NOMO-1 treated with dmso at 0.1 percent for 144 hours (cell line): ENCODE measurements around the gene GNAZ.

ENCODE experiments used
- DNase-seq: peaks from one replicate; lab custom pipeline; 2025; ENCODE audit not compliant: unreplicated experiment; lab: John Stamatoyannopoulos, UW

The GNAZ gene

GRCh38 chr22:23075525-23076216, 5.4 kb downstream of the GNAZ start:
- DNase-seq, result no peak

GRCh38 chr22:23076896-23077572, 6.7 kb downstream of the GNAZ start:
- no peak for DNase-seq

DNA sequence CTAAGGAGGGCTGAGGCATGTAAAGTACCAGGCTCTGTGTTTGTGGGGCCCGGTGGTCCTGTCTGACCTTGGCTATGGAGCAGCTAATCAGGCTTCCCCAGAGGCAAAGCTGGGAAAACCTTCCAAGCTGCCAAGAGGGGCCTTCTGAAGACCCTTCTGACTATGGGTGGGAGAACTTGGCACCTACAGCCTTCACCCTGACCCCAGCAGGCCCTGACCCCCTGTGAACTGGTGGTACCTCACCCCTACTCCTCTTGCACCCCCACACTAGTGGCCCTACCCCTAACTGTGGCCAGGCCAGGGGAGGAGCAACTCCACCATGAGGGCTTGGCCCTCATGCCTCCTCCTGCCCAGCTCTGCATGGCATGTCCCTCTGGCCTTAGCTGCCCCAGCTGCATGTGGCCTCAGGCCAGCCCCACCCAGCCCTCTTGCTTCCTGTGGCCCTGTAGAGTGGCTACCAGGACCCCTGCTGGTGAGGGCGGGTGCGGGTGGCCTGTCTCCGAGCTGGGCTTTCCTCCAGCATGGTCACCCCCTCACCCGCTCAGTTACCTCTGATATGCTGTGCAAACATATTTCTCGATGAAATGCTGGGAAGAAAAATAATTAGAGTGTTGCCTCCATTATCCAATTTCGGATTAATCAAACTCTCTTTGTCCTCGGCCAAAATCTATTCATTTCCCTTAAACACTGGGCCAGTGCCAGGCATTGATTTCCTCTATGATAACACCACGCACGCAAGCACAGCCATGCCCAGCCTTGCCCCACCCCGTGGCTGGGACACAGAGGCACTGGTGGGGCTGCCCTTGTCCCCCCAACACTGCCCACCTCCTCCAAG, 7.5 kb downstream of the GNAZ start:
- no peak for DNase-seq

DNA sequence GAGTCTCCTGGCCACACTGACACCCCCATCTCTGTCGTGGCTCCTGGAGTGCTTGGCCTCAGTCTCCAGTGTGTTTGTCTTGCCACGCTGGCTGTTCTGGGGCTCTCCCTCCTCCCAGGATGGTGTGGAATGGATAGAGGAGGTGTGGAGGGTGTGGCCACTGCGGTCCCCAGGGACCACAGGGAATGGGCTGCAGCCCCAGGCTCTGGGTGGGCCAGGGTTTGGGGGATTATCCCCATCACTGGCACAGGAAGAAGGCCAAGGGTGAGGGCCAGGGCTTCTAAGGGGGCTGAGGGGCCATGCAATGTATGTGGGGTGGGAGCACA, 8.1 kb downstream of the GNAZ start:
- DNase-seq, result no peak

DNA sequence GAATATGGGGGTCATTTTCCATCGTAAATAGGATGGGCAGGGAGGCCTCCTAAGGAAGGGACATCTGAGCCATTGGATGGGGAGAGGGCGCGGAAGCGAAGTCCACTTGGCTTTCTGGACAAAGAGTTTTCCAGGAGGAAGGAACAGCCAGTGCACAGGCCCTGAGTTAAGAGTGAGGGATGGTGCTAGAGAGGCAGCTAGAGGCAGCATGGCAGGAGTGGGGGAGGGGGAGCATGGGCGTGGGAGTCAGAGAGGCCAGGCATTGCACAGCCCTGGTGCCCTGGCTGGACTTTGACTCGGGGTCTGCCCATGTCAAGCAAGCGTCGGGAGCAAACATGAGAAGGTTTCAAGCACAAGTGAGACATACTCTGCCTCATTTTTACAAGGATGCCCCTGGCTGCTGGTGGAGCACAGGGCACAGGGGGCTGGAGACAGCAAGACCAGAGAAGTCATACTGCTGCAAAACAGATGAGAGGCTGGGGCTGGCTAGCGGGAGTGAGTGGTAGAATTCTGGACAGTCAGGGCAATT, 9.0 kb downstream of the GNAZ start:
- DNase-seq, result no peak

- no peak for DNase-seq
These were observed 9.6 kb downstream of the GNAZ start for GRCh38 chr22:23079814-23080521.

DNA sequence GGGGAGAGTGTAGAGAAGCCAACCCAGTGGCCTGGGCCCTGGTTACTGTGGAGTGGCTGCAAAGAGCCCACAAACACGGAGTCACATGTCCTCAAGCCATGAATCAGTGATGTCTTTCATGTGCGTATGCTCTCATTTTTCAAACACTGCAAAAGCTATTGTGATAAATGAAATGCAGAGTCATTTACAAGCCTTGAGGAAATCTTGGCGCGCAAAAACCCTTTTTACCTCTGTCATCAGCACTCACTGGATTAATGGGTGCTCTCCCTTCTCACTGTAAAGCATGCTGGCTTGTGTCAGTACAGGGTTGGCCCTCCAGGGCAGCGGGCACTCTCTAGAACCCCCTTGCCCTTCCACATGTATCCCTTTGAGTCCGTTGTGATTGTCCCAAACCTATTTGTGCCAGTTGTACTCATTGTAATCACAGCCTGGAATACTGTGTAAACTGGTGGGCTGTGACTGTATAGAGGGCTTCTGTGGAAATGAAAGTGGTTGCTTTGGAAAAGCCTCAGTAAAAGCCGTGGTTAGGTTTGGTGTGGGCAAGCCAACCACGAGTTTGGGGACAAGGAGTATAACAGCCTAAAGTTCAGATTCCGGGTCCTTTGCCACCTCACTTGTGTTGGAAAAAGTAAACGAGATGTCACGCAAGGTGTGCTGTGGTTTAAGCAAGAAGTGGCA, 10.4 kb downstream of the GNAZ start:
- DNase-seq, result no peak

DNA sequence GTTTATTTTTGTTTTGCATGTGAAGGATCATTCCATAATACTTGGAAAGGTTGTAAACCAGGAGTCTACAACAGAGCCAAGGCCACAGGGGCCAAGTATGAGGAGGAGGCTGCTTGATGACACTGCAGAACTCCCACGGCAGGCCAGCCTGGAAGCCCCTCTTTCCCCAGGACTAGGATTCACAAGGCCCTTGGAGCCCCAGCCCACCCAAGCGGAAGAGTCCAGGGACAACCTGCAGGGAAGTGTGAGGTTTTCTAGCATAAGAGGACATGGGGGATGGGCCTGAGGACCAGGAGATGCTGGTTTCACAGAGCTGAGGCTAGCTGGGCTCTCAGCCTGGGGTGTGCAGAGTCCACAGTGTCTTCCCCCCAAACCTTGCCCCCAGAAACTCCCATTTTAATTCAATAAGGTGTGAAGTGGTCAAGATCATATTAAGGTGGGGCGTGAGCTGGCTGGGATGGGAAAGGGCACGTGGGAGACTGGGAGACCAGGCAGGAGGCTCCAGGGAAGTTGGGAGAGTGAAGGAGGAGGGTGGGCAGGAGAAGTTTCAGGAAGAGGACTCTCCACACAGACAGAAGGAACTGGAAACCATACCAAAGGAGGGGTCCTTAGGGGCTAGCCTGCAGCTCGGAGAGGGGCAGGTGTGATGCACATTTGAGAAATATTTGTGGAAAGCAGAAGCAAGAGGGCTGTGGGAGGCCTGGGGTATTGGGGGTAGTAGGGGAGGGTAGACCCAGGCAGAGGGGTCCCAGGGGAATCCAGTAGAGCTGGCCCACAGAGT, 12.4 kb downstream of the GNAZ start:
- no peak for DNase-seq

DNA sequence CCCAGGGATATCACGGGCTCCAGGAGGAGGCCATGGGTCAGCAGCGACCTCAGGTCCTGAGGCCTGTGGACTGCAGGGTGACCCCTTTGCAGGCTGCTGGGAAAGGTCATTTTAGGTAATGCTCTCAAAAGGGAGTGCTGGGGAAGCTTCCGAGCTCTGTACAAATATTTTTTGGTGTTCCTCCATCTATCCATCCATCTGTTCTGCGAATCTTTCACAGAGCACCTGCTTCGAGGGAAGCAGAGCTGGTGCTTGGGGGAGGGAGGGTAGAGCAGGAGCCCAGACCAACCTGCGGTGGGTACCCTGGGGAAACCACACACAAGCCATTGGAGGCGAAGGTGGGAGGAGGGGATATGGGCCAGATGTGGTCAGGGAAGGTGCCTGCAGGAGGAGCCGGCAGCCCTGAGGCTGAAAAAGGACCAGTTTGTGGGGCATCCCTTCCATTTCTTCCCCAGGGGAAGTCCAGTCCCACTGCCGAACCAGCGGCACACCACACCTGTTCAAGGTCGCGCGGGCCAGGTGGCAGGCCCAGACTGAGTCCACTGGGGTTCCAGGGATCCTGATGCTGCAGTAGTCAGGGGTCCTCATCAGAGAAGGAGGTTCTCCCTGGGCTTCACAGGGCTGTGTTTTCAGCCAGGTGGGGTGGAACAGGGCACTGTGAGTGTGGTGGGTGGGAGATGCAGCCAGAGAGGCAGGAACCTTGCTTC, 13.1 kb downstream of the GNAZ start:
- no peak for DNase-seq

- no peak for DNase-seq
These were observed 14.4 kb downstream of the GNAZ start for GRCh38 chr22:23084453-23085350.

DNA sequence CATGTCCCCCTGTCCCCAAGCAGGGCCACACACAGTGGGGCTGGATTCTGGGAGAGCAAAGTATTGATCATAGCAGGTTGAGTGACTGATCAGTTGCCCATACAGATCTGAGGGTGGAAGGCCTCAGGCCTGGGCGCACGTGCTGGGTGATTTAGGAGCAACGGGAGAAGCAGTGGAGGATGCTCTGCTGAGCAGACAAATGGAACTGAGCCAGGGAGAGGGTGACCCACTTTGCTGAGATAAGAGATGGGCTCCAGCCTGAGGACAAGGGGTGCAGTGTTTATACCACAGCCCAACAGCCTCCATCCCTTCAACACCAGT, 15.0 kb downstream of the GNAZ start:
- DNase-seq, result no peak

DNA sequence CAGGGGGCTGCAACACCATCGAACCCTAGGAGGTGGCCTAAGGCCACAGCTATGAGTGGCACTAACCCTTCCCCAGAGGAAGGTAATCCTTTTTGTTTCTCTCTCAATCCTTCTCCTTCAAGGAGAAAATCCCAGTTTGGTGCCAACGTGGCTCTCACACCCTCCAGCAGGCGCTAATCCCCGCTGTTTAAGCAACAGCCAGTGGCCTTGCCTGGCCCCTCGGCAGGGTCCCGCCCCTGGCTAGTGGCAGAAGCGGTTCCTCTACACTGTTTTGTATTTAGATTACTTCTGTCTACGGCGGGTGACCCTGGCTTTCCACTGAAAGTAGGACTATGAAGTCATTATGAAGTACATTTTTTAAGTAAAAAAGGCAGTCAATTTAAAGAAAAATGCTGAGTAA, 15.5 kb downstream of the GNAZ start:
- DNase-seq, result no peak

GRCh38 chr22:23086263-23086662, 15.9 kb downstream of the GNAZ start:
- DNase-seq, result no peak

DNA sequence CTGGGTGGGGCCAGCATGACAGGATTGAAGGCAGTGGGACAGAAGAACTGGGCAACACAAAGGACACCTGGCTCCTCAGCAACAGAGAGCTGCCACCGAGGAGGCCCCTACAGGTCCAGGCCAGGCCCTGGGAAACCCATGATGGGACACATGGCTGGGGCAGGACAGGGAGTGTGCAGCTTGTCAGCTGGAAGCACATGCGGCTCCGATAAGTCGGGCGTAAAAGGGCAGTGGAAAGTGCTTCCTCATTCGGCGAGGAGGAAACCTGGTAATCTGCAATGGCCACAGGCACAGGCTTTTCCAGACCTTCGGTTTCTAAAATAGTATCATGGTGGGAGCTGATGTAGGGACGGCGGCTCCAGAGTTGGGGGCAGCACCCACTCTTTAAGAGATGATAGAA, 16.5 kb downstream of the GNAZ start:
- no peak for DNase-seq

DNA sequence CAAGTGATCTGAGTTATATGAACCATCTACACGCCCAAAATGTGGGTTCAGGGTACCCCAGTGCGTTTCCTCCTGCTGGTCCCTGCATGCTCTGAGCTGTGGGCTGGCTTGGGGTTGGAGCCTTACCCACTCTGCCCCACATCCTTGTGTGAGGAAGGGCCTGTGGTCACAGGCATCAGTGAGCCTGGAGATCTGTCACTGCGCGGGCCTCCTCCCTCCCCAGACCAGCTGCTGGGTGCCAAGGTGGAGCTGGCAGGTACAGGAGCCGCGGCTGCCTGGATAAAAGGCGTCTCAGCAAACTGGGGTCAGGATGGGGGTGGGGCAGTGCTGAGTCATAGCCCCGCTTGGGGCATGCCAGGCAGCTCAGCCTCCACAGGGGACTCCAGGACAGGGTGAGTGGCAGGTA, 17.9 kb downstream of the GNAZ start:
- no peak for DNase-seq

GRCh38 chr22:23089010-23089409, 18.7 kb downstream of the GNAZ start:
- no peak for DNase-seq

GRCh38 chr22:23089633-23090456, 19.5 kb downstream of the GNAZ start:
- no peak for DNase-seq

DNA sequence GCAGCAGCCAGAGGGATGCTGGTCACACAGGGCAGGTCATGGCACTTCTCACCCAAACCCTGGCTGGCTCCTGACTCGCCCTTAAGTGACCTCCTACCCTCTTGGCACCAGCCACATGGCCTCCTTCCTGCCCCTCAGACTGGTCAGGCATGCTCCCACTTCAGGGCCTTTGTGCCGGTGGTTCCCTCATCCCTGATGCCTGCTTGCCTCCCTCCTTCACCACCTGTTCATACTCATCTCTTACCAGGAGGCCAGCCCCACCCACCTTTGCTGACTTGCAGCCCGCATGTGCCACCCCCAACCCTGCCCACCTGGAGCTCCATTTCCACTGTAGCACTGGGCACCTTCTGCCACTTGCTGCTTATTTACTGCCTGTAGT, 20.1 kb downstream of the GNAZ start:
- no peak for DNase-seq
